C4-2B (cell line): ENCODE results near the gene TFAP2B.

ENCODE experiments used
- CTCF ChIP-seq: fragments of 450-650 bp; conservative IDR thresholded peaks from 2 replicates; pipeline ENCODE4 v1.5.1; 2017; ENCODE audit warnings: mild to moderate bottlenecking
- ZFX ChIP-seq: fragments of 450-650 bp; IDR thresholded peaks from 2 replicates; pipeline ENCODE4 v1.6.1; 2017

- TF ChIP-seq CTCF, result no peak
- no peak for TF ChIP-seq ZFX
Measured at GRCh38 chr6:50861692-50862091, 43.0 kb downstream of the TFAP2B start.
